CD4-positive, alpha-beta T cell treated with Interferon alpha-2 for 1 hour (primary cell): ENCODE measurements around the gene IGSF5.

Experiments used
- DNase-seq, 2 donors: peaks; one replicate each; pipeline ENCODE4 v3.0.0-alpha.2; 2020 to 2022

IGSF5 gene

DNA sequence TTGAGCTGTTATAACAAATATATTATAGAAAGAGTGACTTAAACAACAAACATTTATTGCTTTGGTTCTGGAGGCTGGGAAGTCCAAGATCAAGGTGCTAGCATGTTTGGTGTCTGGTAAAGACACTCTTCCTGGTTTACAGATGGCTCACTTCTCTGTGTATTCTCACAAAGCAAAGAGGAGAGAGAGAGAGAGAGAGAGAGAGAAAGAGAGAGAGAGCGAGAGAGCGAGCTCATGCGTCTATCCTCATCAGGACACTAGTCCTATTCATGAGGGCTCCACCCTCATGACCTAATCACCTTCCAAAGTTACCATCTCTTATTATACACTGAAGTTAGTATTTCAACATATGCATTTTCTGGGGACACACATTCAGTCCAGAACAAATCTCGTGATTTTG, 89.6 kb downstream of the IGSF5 start:
- no peak for DNase-seq

DNA sequence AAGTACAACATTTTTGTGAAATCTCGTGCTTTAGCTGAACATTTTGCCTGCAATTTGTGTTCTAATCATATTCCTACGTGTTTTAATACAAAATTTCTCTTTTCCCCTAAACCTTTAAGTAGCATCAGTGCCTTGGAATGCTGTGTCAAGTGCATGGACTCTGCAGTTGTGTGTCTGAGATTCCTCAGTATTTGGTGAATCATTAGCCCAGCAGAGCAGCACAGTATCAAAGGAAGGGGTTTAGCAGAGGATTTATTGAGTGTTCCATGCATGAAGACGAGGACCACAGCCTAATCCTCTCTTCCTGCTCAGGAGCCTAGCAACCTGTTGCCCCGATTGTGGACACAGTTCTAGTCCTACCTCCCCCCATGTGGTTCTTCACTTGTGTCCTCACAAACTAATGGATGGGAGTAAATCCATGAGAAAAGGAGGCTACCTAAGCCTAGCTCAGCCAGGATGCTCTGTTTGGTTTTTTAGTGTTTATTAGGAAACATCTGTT, 92.9 kb downstream of the IGSF5 start:
- DNase-seq: no peak

DNA sequence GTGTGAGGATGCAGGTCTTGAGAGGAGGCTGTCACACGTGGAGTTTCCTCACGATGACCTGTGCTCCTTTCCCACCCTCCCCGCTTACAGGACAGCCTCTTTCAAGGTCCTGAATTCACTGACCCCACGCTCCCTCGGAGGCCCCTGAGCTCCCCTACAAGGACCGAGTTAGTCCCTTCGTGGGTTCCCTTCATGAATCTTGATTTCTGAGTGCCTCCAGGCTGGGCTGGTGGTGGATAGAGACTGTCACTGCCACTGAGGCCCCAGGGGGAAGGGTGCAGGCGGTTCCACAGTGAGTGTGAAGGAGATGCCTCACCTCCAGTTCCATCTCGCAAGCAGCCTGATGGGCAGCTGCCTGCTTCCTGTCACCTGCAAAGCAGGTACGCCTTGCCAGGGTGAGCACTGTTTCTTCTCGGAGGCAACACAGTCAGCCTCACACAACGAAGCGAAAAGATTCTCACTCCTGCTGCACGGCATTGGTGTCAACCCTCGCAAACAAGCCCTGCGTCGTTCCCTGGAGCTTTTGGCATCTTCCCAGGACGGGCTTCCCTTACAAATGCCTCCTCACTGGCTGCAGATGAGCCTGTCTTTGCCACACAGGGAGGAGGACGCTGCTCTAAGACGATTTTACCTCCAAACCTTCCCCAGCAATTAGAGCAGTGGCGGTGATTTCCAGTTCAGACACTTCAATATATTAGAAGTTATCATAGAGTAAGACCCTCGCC, 95.6 kb downstream of the IGSF5 start:
- no peak for DNase-seq

- no peak for DNase-seq
These were observed 97.9 kb downstream of the IGSF5 start for GRCh38 chr21:39842741-39843459.

- no peak for DNase-seq
These were observed 98.5 kb downstream of the IGSF5 start for GRCh38 chr21:39843483-39843882.

GRCh38 chr21:39843916-39844315, 98.9 kb downstream of the IGSF5 start:
- DNase-seq: no peak

- no peak for DNase-seq
These were observed 100.7 kb downstream of the IGSF5 start for GRCh38 chr21:39845571-39846130.

- DNase-seq: no peak
These were observed 102.9 kb downstream of the IGSF5 start for GRCh38 chr21:39847877-39848276.

DNA sequence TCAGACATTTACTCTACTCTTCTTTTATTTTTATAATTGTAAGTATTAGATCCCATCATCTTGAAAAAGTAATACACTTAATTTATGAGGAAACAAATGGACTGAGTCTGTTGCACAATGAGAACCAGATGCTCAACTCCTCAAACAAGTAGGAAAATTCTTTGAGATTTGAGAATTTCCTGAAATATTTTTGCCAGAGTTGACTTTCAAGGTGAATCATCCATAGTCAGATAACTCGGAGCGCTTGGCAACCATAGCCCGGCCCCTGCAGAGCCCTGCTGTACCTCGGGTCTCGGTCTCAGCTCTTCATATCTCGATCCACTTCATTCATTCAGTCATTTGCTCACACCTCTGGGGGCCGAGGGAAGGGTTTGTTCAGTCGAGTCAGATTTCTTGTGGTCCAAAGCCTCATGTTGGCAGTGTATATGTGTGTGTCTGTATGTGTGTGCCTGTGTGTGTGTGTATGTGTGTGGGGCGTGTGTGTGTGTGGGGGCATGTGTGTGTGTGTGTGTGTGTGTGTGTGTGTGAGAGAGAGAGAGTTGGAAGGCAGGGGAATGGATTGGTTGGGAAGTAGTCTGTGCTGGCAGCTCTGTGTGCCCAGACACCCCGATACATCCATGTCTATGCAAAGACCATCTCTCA, 104.2 kb downstream of the IGSF5 start:
- no peak for DNase-seq

GRCh38 chr21:39850333-39850732, 105.3 kb downstream of the IGSF5 start:
- no peak for DNase-seq

DNA sequence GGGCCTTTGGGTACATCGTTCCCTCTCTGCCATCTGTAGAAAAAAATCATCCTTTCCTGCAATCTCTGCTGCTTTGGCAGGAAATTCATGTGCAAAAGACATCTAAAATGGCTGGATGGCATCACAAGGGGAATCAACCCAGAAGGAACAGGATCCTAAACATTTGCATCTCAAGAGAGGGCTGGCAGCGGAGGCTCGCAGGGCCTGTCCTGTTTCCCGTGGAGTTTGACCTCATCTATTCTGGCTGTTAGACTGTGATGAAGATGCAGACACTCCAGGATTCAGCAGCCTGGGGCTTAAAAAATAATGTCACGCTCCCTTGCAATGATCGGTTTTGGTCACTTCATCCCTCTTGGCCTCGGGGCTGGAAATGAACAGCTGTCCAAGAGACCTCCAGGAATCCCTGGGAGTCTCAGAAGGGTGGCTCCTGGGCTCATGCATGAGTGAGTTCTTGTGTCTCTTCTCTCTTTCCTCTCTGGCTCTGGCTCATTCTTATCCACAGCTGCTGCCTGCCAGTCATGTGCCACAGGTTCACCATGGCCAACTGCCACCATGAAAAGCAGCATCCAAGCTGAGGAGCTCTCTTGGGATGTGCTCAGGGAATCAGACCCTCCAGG, 106.1 kb downstream of the IGSF5 start:
- DNase-seq: no peak
